HG02884 (cell line): ENCODE measurements around the gene CEP170.

Source experiments
- ATAC-seq: cut with Tn5 transposase; IDR thresholded peaks from one replicate; pipeline ENCODE4 v1.9.1; 2021; ENCODE audit warnings: mild to moderate bottlenecking, moderate library complexity; ENCODE audit not compliant: unreplicated experiment

Gene CEP170

GRCh38 chr1:243254927-243255790, at the start of gene CEP170:
Gene CEP170 (minus strand): TSS chr1:243255281. CDS start chr1:243225280, 30,001 bp downstream.
- peak; percentile 44 for ATAC-seq

GRCh38 chr1:243301059-243301458, 46.0 kb upstream of the CEP170 start:
- ATAC-seq = no peak

- no peak for ATAC-seq
Observed at GRCh38 chr1:243299069-243299468, 44.0 kb upstream of the CEP170 start.

- ATAC-seq = no peak
Observed at GRCh38 chr1:243294723-243295121, 39.6 kb upstream of the CEP170 start.

GRCh38 chr1:243293941-243294722, 39.1 kb upstream of the CEP170 start:
- no peak for ATAC-seq

GRCh38 chr1:243292117-243292516, 37.0 kb upstream of the CEP170 start:
- ATAC-seq = no peak

- ATAC-seq = no peak
Observed at GRCh38 chr1:243291292-243291691, 36.2 kb upstream of the CEP170 start.

- no peak for ATAC-seq
Observed at GRCh38 chr1:243288062-243288461, 33.0 kb upstream of the CEP170 start.

- peak; percentile 94 for ATAC-seq
Observed at GRCh38 chr1:243287652-243288051, 32.6 kb upstream of the CEP170 start.

- no peak for ATAC-seq
Observed at GRCh38 chr1:243287123-243287460, 32.0 kb upstream of the CEP170 start.

GRCh38 chr1:243286409-243287122, 31.5 kb upstream of the CEP170 start:
- ATAC-seq = no peak

GRCh38 chr1:243281672-243282071, 26.6 kb upstream of the CEP170 start:
- no peak for ATAC-seq

- no peak for ATAC-seq
Observed at GRCh38 chr1:243280571-243281129, 25.6 kb upstream of the CEP170 start.

GRCh38 chr1:243275316-243275715, 20.2 kb upstream of the CEP170 start:
- no peak for ATAC-seq

- ATAC-seq = no peak
Observed at GRCh38 chr1:243273945-243274344, 18.9 kb upstream of the CEP170 start.

- no peak for ATAC-seq
Observed at GRCh38 chr1:243273506-243273905, 18.4 kb upstream of the CEP170 start.

- ATAC-seq = no peak
Observed at GRCh38 chr1:243272401-243272800, 17.3 kb upstream of the CEP170 start.

GRCh38 chr1:243271996-243272395, 16.9 kb upstream of the CEP170 start:
- no peak for ATAC-seq

GRCh38 chr1:243270097-243270864, 15.2 kb upstream of the CEP170 start:
- no peak for ATAC-seq

- peak; percentile 54 for ATAC-seq
Observed at GRCh38 chr1:243269461-243269801, 14.3 kb upstream of the CEP170 start.
